ENCODE measurements around the gene XCL2. TPM values are rescaled to one million over a fixed set of nuclear protein-coding genes. Genes with fewer than 3 reads are reported as not detected.

XCL2 gene
- total RNA-seq, 1 donor from 2014 or later, result not detected

Other genes with a start within 250 kb of the XCL2 start
- gene XCL1, start 32.6 kb upstream of the XCL2 start, total RNA-seq, result not detected in 2 replicates
- not detected in 2 replicates for gene DPT, start 185.2 kb upstream of the XCL2 start, total RNA-seq